NCI-H128 (cell line): ENCODE measurements around the gene CLCNKA.
"Not testable (repeated sequence)": the region's sequence is repeated elsewhere in the genome, so short reads cannot be mapped to it uniquely, and the experiment has no call there.

Source experiments
- DNase-seq: peaks from one replicate; lab custom pipeline; 2025; ENCODE audit not compliant: unreplicated experiment; lab: John Stamatoyannopoulos, UW

The CLCNKA gene

GRCh38 chr1:16061989-16062686, 40.3 kb downstream of the CLCNKA start:
- not testable (repeated sequence) for DNase-seq

GRCh38 chr1:16062687-16063075, 40.8 kb downstream of the CLCNKA start:
- DNase-seq, result not testable (repeated sequence)

DNA sequence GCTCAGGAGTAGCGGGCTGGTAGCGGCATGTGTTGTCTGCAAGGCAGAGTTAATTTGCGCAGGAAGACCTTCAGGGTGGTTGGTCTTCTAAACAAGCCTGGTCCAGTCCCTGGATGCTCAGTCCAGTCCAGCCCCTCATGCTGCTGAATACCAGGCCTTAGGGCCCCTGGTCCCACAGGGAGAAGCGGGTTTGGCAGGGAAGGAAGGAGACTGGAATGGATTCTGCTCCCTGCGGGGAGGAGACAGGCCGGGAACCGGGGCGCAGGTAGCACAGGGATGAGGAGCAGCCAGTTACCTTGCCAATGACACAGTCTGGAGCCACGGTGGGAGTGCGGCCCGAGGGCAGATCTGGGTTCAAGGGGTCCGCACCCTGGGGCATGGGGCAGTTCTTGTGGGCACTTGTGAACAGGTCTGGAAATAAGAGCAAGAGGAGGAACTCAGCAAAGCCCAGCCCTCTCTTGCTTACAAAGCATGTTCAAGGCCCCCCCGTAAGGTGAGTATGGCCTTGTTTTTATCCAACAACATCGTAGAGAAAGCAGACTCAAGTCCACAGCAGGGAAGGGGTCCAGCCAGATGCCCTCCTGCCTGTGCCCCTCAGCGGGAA, 41.5 kb downstream of the CLCNKA start:
- DNase-seq, result no peak

- DNase-seq, result no peak
These were observed 42.1 kb downstream of the CLCNKA start for GRCh38 chr1:16063921-16064320.

GRCh38 chr1:16064536-16065268, 42.9 kb downstream of the CLCNKA start:
- DNase-seq, result no peak

- no peak for DNase-seq
These were observed 43.4 kb downstream of the CLCNKA start for GRCh38 chr1:16065269-16065576.

DNA sequence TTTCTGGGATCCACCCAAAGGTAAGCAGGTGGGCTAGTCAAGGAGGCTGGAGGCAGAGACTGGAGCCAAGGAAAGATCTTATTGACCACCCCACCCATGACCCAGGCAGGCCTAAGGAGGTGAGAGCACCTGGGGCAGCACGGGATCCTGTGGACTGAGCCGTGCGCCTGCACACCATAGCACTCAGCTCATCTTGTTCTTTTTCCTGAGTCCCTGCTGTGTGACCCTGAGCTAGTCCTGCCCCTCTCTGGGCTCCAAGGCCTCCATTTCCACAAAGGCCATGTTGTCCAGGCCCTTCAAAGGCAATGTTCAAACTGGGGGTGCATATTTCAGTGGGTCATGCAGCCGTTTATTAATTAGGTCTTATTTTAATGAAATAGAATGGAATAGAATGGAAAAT, 44.4 kb downstream of the CLCNKA start:
- DNase-seq, result no peak

DNA sequence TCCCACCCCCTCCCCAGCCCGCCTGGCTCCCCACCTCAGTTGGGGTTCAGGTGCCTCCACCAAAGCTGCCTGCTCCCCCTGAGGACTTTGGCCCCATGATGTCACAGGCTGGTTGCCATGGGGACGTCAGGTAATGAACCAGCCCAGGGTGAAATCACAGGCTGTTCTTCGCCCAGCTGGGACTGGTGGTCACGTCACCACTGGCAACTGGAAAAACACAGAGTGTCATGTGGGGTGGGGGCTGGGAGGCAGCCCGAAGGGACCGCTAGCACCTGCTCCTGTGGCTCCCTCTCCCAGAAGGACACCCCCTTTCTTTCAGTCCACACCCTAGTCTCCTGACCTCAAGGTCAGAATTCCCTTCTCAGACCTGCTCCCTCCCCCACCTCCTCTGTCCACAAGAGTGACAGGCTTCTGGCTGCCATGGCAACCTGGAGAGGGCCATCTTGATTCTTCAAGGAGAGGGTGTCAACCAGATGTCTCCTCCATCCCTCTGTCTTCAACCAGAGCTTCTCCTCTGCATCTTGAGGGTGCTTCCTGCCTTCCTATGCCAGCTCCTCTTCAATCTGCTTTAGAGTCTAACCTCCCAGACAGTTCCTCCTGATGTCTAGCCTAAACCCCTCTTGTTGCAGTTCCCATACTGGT, 45.4 kb downstream of the CLCNKA start:
- DNase-seq, result no peak

DNA sequence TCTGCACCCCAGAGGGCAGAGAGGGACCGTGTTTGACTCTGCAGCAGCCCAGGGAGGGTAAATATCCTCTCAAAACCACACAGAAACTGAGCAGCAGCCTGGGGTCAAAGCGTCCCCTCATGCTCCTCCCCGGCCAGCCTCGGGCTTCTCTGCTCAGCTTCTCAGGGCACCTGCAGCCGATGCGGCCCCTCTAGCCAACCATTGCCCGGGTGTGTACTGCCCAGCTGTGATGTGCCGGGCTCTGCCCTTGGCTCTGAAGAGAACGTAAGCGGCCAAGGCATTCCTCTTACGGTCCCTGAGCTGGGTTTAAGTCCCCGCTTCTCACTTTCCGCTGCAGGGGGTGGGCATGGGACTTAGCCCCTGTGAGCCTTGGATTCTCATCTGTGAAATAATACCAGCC, 46.1 kb downstream of the CLCNKA start:
- DNase-seq, result no peak

- DNase-seq, result no peak
These were observed 46.8 kb downstream of the CLCNKA start for GRCh38 chr1:16068356-16069270.

GRCh38 chr1:16070640-16071355, 49.0 kb downstream of the CLCNKA start:
- no peak for DNase-seq

DNA sequence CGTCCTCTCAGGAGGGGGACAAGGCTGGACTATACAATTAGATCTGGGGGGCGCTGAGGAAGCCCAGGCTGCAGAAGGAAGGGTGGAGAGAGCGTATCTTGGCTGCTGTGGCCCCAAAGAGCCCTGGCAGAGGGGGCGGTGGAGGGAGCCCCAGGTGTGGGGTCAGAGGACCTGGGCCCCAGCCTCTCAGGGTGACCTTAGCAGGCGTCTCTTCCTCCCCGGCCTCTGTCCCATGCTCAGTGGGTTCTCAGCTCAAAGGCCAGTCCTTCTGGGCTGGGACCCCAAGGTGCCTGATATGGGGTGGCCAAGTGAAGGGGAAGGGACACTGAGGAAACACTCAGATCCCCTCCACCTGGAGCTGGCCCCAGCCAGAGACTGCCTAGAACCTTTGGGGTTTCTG, 49.8 kb downstream of the CLCNKA start:
- DNase-seq, result no peak

DNA sequence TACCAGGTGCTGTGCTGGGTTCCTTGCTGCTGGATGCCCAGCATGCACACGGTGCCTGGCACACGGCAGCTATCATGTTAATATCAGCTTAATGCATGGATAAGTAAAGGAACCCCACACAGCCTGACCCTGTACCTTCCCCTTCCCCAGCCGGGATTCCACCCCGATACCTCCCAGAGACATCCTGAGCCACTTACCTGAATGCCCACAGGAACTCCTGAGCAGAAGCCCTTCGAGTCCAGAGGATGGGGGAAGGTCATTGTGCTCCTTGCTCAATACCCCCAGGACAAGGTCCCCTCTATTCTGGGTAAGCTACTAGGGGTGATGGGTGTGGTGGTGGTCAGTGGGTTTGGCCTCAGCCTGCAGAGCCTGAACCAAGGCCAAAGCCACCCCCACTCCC, 50.3 kb downstream of the CLCNKA start:
- DNase-seq, result no peak

DNA sequence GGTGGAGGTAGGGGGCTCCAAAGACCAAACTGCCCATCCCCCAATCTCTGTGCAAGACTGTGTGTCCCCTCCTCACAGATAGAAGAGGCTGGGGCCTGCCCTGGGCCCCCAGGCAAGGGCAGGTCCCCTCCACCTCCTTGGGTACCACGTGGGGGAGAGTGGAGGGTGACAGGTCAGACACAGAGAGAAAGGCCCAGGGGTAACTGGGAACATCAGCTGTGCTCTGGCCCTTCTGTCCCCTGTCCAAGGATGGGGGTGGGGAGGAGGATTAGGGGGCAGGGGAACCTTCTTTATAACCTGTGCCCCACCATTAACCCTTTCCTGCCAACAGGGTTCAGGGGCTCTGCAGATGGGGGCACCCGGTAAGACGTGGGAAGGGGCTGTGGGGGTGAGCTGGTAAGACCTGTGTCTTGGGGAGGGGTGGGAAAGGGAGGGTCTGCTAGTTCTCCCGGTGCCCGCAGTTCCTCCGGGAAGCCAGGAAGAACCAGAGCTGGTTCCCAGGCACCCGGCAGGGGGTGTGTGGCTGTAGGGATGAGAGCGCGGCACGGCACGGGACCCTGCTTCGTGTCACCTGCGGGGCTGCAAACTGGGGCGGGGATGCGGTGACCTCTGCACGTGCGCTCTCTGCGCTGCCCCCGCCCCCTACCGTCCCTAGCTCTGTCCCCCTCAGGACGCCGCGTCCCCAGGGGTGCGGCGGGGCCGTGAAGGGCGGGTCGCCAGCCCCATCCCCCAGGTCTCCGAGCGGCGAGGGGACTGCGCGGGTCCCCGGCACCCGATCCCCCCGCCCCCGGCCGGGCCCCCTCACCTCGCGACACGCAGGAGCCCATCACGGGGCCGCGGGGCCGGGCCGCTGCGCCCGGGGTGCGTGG, 51.0 kb downstream of the CLCNKA start:
- no peak for DNase-seq

- no peak for DNase-seq
These were observed 51.8 kb downstream of the CLCNKA start, which contains the start of gene FAM131C for GRCh38 chr1:16073490-16074119. FAM131C (minus strand) TSS chr1:16073651; CDS start chr1:16073442, 209 bp downstream.

- no peak for DNase-seq
These were observed 52.4 kb downstream of the CLCNKA start for GRCh38 chr1:16074217-16074616.

- DNase-seq, result no peak
These were observed 53.6 kb downstream of the CLCNKA start for GRCh38 chr1:16075337-16076030.
